CD4-positive, alpha-beta T cell treated with Interleukin-15 for 1 hour (primary cell): ENCODE measurements around the gene B2M.
"Not testable (repeated sequence)": the region's sequence is repeated elsewhere in the genome, so short reads cannot be mapped to it uniquely, and the experiment has no call there.

Experiments
- DNase-seq: peaks from one replicate; pipeline ENCODE4 v3.0.0-alpha.2; 2020

The B2M gene

GRCh38 chr15:44711096-44711742 is at the start of gene B2M, which contains the start of gene PATL2:
TSS of gene B2M (plus strand) at chr15:44711517. CDS start at chr15:44711547, 30 bp downstream.
TSS of gene PATL2 (minus strand) at chr15:44711323. CDS start at chr15:44676490, 34,833 bp downstream.
- DNase-seq: peak; percentile 97

GRCh38 chr15:44661576-44661975 is 49.7 kb upstream of the B2M start:
- no peak for DNase-seq

- peak; percentile 88 for DNase-seq
Measured at GRCh38 chr15:44662478-44663409, 48.6 kb upstream of the B2M start.

DNA sequence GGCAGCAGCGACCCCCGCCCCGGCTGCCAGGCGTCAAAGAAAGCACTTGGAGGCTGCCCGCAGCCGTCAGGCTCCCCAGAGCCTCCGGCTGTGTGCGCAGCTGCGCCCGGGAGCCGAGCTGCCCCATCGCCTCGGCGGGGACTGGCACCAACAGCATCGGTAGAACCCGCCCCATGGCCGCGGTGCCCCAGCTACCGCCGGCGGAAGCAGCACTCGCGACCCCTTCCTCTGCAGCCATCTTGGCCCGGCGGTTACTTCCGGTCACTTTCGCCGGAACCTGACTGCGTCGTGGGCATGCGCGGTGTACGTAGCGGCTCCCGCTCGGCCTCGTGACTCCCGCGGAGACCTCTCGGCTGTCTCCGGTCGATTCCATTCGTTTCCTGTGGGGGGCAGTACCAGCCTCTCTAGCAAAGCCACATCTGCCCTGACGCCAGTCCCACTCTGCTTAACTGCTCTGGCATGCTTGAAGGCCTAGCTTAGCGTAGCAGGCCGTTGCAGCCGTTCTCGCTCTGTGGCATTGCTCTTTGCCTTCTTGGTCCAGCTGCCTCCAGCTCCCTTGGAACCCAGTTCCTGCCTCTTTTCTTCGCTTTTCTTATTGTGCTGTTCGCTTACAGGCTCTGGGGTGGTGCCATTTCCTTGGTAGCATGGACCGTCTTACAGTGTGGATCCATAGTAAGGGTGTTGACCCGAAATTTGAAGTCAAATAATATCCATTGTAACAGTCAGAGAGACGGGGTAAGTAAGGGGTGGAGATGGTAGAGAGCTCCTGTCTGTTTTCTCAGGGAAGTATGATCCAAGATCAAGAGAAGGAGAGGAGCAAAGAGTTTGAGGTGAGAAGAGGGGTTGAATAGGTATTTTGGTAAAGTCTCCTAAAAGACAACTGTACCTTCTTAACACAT is 47.7 kb upstream of the B2M start, which contains the start of gene SPG11:
Gene SPG11, minus strand, starts transcription at position 253 of the 899 bp plus-strand sequence. Its CDS starts 15 bp downstream, at position 238.
- peak; percentile 98 for DNase-seq

DNA sequence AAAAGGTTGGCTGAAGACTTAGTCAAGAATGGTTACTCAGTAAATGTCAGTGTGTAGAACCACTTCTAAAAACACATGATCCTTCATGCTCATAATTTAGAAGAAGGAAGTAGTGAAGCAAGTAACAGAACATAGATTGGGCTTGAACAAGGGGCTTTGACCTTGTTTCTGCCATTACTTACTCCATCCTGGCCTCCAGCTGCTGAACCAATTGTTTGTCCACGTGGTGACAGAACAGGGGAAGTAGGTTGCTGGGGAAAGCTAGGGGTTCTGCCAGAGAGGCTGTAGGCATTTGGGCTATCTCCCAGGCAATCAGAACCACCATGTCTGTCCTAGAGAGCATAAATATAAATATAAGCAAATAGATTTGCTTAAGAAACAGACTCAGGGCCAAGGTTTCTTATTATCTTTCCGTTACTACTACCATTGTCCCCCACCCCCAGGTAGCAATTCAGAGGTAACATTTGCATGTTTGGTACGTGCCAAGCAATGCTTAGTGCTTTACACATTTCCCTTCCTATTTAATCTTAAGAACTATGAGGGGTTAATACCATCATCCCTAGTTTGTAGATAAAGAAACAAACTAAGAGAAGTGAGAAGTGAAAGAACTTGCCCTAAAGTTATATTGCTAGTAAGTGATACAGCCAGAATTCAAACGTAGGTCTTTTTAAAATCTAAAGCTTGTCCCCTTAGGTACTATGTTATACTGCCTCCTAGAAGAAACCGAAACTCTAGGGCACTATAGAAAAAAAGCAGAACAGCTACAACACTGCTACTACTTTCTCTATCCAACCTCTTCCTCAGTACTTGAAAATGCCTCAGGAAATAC is 44.9 kb upstream of the B2M start:
- DNase-seq: no peak

DNA sequence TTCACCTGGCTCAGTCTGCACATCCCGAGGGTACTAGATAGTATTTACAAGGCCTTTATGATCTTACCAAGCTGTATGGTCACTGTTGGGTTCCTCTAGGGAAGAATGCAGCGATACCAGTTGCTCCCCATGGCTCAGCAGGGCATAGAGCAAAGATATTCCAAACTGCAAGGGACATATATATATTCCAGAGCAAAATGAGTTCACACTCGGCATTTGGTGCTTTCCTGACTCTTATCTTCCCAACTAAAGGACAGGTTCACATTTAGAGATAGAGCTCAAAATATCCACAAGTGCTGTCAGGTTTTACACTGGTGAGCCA is 44.3 kb upstream of the B2M start:
- no peak for DNase-seq

- no peak for DNase-seq
Measured at GRCh38 chr15:44668921-44669320, 42.4 kb upstream of the B2M start.

- DNase-seq: no peak
Measured at GRCh38 chr15:44670087-44670950, 41.0 kb upstream of the B2M start.

DNA sequence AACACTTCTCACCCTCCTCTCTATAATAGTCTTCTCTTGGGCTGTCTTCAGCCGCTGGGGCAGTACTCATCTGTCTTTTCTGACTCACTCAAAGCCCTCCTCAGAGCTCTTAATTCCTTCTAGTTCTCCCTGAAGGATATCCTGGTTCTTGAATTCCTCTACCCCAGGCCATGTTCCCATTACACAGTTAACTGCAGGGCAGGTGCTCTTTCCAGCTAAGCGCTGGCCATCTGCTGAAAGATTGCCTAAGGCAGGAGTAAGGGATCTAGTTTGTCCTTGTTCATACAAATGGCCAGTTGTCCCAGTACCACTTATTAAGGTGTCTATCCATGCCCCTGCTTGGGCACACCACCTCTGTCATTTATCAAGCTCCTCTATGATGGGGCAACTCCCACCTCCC is 37.7 kb upstream of the B2M start:
- no peak for DNase-seq

GRCh38 chr15:44675911-44676310 is 35.4 kb upstream of the B2M start:
- DNase-seq: no peak

DNA sequence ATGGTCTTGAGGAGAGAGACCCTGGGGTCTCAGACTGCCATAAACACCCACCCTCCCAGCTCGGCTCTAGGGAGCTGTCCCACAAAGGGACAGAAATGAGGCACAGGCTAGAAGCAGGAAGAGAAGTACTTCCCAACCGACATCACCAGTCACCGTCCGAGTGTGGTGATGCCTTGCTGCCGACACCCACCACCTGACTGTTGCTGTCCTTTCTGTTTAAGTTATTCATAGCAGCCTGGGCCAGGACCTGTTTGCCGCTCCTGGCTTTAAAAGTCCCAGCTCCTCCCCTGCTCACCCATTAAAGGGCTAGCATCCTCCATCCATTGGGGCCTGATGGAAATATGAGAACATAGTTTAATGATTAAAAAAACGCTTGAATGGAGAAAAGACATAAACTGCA is 34.6 kb upstream of the B2M start:
- DNase-seq: peak; percentile 52

GRCh38 chr15:44682211-44682610 is 29.1 kb upstream of the B2M start:
- no peak for DNase-seq

DNA sequence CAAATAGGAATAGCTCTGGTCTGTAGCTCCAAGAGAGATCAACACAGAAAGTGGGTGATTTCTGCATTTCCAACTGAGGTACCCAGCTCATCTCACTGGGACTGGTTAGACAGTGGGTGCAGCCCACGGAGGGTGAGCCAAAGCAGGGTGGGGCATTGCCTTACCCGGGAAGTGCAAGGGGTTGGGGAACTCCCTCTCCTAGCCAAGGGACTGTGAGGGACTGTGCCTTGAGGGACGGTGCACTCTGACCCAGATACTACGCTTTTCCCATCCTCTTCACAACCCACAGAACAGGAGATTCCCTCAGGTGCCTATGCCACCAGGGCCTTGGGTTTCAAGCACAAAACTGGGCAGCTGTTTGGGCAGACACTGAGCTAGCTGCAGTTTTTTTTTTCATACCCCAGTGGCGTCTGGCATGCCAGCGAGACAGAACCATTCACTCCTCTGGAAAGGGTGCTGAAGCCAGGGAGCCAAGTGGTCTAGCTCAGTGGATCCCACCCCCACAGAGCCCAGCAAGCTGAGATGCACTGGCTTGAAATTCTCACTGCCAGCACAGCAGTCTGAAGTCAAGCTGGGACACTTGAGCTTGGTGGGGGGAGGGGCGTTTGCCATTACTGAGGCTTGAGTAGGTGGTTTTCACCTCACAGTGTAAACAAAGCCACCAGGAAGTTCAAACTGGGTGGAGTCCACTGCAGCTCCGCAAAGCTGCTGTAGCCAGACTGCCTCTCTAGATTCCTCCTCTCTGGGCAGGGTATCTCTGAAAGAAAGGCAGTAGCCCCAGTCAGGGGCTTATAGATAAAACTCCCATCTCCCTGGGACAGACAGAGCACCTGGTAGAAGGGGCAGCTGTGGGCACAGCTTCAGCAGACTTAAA is 28.3 kb upstream of the B2M start:
- peak; percentile 88 for DNase-seq

GRCh38 chr15:44689318-44689717 is 22.0 kb upstream of the B2M start:
- DNase-seq: not testable (repeated sequence)

GRCh38 chr15:44690245-44690644 is 21.1 kb upstream of the B2M start:
- DNase-seq: peak; percentile 43

DNA sequence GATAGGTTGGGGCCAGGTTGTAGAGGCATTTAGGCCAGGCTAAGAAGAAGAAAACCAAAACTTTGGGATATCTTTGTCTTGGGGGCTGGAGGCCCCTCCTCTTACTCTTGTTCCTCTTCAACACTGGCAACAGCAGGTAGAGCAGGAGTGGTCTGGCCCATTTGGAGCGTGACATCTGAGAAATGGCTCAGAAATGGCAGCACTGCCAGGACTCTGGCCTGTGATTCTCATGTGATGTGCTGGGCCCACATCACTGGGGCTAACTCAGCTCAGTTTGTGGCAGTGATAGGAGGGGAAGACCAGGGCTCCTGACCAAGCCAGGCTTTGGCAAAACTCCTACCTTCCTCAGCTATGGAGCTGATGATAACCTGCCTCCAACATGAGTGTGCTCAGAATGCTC is 18.7 kb upstream of the B2M start:
- DNase-seq: no peak

- DNase-seq: no peak
Measured at GRCh38 chr15:44694416-44694815, 16.9 kb upstream of the B2M start.

- no peak for DNase-seq
Measured at GRCh38 chr15:44695294-44695693, 16.0 kb upstream of the B2M start.

- DNase-seq: no peak
Measured at GRCh38 chr15:44697014-44697413, 14.3 kb upstream of the B2M start.

DNA sequence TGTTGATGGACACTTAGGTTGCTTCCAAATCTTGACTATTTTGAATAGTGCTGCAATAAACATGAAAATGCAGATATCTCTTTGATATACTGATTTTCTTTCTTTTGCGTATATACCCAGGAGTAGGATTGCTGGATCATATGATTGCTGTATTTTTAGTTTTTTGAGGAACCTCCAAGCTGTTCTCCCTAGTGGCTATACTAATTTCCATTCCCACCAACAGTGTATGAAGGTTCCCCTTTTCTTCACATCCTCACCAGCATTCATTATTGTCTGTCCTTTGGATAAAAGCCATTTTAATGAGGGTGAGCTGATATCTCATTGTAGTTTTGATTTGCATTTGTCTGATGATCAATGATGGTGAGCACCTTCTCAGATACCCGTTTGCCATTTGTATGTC is 12.7 kb upstream of the B2M start:
- no peak for DNase-seq
